ENCODE measurements around the gene RIC8B. TPM values are rescaled to one million over a fixed set of nuclear protein-coding genes. Genes with fewer than 3 reads are reported as not detected.

RIC8B gene
- total and polyA plus RNA-seq, 12 donors = 6.6 to 32.1 (median 22.3) TPM

- TF ChIP-seq CTCF (IDR thresholded peaks at IDR 0.05) = no peak
- Histone ChIP-seq H3K4me3 (no peak overlapping the region), H3K36me3 (peaks cover 0 to 88% (median 8%) of the 10 kb centered on the region in 9 donors), H3K9me3 (no peaks in the 10 kb centered on the region), H3K27ac (no peak overlapping the region), H3K4me1 (peaks cover 0 to 7% (median 0%) of the 10 kb centered on the region in 9 donors), H3K27me3 (peaks cover 0 to 23% (median 0%) of the 10 kb centered on the region in 7 donors)
- ATAC-seq = no peak
- DNase-seq = no peak
- intact Hi-C loops (cut with DNase I) = no loop called here
- WGBS, 2 donors = 93 to 95% methylated on average over 3 of the region's 3 CpGs
Measured at GRCh38 chr12:106885026-106885425, 110.5 kb downstream of the RIC8B start.

GRCh38 chr12:106885541-106886249, 111.2 kb downstream of the RIC8B start:
- intact Hi-C loops (cut with DNase I) = no loop called here
- peaks cover 0 to 30% (median 0%) of the 10 kb centered on the region in 7 donors for H3K27me3 ChIP-seq
- no peaks in the 10 kb centered on the region for H3K9me3 ChIP-seq
- H3K27ac ChIP-seq = no peak overlapping the region
- TF ChIP-seq CTCF (IDR thresholded peaks at IDR 0.05) = no peak
- H3K4me3 ChIP-seq = no peak overlapping the region
- ATAC-seq = no peak
- no peak for DNase-seq
- H3K4me1 ChIP-seq = peaks cover 0 to 7% (median 0%) of the 10 kb centered on the region in 9 donors
- 93 to 94% methylated on average over 4 of the region's 4 CpGs for WGBS, 2 donors
- peaks cover 0 to 81% (median 5%) of the 10 kb centered on the region in 9 donors for H3K36me3 ChIP-seq

GRCh38 chr12:106886932-106887331, 112.5 kb downstream of the RIC8B start:
- ATAC-seq (no peak), DNase-seq (no peak)
- Histone ChIP-seq H3K27me3 (peaks cover 0 to 42% (median 0%) of the 10 kb centered on the region in 7 donors), H3K4me1 (peaks cover 0 to 7% (median 0%) of the 10 kb centered on the region in 9 donors), H3K36me3 (peaks cover 0 to 68% (median 5%) of the 10 kb centered on the region in 9 donors), H3K27ac (no peak overlapping the region), H3K9me3 (no peaks in the 10 kb centered on the region), H3K4me3 (no peak overlapping the region)
- TF ChIP-seq CTCF (IDR thresholded peaks at IDR 0.05) = no peak
- 90 to 91% methylated on average over 2 of the region's 2 CpGs for WGBS, 2 donors
- intact Hi-C loops (cut with DNase I) = no loop called here

GRCh38 chr12:106888348-106888970, 114.0 kb downstream of the RIC8B start:
- H3K27me3 ChIP-seq = peaks cover 0 to 57% (median 0%) of the 10 kb centered on the region in 7 donors
- no peaks in the 10 kb centered on the region for H3K9me3 ChIP-seq
- no peak for DNase-seq
- peaks cover 0 to 53% (median 5%) of the 10 kb centered on the region in 9 donors for H3K36me3 ChIP-seq
- H3K4me3 ChIP-seq = no peak overlapping the region
- TF ChIP-seq CTCF (IDR thresholded peaks at IDR 0.05) = no peak
- no peak overlapping the region for H3K27ac ChIP-seq
- intact Hi-C loops (cut with DNase I) = no loop called here
- peaks cover 0 to 7% (median 0%) of the 10 kb centered on the region in 9 donors for H3K4me1 ChIP-seq
- ATAC-seq = no peak
- WGBS, 2 donors = 68 to 72% methylated on average over 5 of the region's 5 CpGs
